Stimulated activated CD4-positive, alpha-beta T cell treated with anti-CD3 and anti-CD28 coated beads, TNF-alpha, amount 100 ng/mL, for 48 hours (primary cell): ENCODE results near the gene PDZK1.
"Not testable (repeated sequence)": the region's sequence is repeated elsewhere in the genome, so short reads cannot be mapped to it uniquely, and the experiment has no call there.

ENCODE experiments used
- DNase-seq, 3 donors: peaks; one replicate each; pipeline ENCODE4 v3.0.0-alpha.2; 2020; ENCODE audit warnings: low read depth in 3 of 3

PDZK1 gene

DNA sequence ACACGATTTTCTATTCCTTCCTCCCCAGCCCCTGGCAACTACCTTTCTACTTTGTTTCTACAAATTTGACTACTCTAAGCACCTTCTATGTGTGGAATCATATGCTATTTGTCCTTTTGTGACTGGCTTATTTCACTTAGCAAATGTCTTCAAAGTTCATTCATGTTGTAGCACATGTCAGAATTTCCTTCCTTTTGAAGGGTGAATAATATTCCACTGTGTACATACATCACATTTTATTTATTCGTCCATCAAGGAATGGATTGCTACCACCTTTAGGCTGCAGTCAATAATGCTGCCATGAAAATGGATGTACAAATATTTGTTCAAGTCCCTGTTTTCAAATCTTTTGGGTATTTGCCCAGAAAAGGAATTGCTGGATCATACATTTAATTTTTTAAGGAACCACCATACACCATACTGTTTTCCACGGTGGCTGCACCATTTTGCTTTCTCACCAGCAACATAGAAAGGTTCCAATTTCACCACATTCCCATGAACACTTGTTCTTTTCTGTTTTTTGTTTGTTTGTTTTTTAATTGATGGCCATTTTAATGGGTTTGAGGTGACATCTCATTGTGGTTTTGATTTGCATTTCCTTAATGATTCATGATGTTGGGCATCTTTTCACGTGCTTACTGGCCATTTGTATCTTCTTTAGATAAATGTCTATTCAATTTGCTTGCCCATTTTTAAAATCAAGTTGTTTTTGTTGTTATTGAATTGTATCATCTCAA lies 3.3 kb upstream of the PDZK1 start:
- DNase-seq: no peak

DNA sequence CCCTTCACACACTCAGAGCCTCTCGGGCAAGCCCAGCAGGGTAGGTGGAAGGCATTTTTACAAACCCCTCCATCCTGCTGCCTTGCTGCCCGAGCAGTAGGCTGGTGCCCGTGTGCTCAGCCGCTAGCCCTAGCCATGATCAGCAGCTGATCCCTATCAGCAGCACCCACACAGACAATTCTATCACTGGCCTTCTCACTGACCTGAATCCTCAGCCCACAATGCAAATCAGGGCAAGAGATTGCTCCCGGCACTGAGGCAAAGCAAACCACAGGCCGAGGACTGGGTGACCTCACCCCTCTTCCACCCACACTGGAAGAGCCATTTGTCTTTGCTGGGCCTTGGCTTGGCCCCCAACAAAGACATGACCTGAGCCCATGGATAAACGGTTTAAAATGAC lies 895 bp upstream of the PDZK1 start:
- no peak for DNase-seq

- DNase-seq: no peak
Measured at GRCh38 chr1:145706086-145706664, 993 bp downstream of the PDZK1 start.

DNA sequence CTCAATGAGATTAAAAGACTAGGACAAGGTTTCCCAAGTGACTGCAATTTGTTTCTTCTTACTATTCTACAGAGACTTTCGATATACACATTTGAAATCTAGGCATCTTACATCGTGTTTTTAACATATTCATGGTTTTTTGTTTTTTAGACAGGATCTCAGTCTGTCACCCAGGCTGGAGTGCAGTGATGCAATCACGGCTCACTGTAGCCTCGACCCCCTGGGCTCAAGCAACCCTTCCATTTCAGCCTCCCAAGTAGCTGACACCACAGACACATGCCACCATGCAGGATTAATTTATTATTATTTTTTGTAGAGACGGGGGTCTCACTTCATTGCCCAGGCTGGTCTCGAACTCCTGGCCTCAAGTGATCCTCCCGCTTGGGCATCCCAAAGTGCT lies 1.5 kb downstream of the PDZK1 start:
- DNase-seq: no peak

- no peak for DNase-seq
Measured at GRCh38 chr1:145702826-145703225, 4.3 kb downstream of the PDZK1 start.

- DNase-seq: no peak
Measured at GRCh38 chr1:145702052-145702451, 5.1 kb downstream of the PDZK1 start.

DNA sequence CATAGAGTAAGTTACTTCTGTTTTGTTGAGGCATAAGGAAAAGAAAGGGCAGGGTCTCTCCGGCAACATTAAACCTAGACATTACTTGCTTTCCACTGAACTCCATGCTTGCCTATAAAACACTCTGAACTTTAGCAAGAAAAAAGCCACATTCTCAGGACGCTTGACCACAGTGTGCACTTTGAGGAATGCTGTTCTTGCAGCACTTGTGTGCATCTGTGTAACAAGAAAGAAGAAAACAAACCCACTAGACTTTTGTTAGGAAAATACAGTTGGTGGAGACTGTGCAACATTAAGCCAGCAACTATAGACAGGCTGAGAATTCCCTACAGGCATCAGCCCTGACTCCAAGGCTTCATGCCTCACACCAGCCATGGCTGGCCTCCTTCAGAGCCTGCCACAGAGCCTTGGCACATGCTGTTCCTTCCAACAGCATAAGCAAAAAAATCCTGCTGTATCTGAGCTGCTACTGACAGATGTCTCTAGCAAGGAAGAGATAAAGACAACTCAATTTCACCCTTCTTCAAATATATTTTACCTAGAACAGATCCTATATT lies 5.8 kb downstream of the PDZK1 start:
- DNase-seq: no peak

- DNase-seq: no peak
Measured at GRCh38 chr1:145696630-145696960, 10.6 kb downstream of the PDZK1 start.

- DNase-seq: no peak
Measured at GRCh38 chr1:145695821-145696629, 11.1 kb downstream of the PDZK1 start.

- DNase-seq: no peak
Measured at GRCh38 chr1:145692785-145693443, 14.3 kb downstream of the PDZK1 start.

DNA sequence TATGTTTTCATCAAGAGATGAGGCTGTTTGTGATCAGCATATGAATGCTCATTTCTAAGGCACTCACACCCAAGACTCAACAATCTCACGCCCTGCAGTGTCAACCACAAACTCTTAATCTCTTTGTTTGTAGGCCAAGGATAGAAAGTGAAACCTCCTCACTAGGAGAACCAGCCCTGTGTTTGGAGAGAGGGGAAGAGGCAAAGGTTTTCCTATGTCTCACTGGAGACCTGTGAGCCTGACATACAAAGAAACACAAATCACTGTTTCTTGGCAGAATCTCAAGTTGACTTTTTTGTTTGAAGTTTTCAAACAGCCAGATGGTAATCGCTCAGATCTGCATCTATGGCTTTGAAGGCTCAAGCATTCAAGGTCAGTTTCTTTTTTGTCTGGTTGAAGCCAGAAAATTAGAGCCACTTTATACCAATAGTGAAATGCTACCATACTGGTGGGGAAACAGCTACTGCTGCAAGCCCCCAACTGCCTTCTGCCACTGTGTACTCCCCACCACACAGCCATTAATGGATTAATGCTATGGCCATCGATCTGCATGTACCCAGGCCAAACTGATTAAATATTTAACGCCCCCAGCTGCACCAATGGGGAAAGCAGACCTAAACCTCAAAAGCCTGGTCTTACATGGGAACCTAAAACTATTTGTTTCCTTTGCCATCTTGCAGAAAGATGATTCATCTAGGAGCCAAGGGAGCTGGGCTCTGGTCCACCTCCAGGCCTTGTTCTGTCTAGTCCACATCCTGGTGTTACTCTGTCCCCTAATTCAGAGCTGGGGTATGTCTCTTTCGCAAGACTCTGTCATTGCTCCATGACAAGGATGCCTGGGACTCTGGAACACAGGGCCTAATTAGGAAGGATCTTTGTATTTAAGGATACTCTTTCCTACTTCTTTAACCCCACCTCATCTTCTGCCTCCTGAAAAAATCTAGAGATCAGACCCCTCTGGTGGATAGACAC lies 16.3 kb downstream of the PDZK1 start:
- peak in 1 of 3 donors; percentile 3 for DNase-seq

- no peak for DNase-seq
Measured at GRCh38 chr1:145689922-145690321, 17.2 kb downstream of the PDZK1 start.

- no peak for DNase-seq
Measured at GRCh38 chr1:145688924-145689323, 18.2 kb downstream of the PDZK1 start.

GRCh38 chr1:145688328-145688727 lies 18.8 kb downstream of the PDZK1 start:
- DNase-seq: no peak

- DNase-seq: not testable (repeated sequence)
Measured at GRCh38 chr1:145686078-145686477, 21.1 kb downstream of the PDZK1 start.

DNA sequence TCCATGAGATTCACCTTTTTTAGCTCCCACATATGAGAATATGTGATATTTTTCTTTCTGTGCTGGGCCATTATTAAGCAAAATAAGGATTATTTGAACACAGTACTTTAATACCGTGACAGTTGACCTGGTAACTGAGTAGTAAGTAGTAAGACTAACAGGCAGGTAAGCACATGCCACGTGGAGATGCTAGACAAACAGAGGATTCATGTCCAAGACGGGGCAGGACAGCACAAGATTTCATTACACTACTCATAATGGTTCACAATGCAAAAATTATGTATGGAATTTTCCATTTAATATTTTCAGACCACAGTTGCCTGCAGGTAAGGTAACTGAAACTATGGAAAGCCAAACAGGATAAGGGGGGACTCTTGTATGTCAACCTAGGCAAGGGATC lies 22.3 kb downstream of the PDZK1 start:
- not testable (repeated sequence) for DNase-seq

DNA sequence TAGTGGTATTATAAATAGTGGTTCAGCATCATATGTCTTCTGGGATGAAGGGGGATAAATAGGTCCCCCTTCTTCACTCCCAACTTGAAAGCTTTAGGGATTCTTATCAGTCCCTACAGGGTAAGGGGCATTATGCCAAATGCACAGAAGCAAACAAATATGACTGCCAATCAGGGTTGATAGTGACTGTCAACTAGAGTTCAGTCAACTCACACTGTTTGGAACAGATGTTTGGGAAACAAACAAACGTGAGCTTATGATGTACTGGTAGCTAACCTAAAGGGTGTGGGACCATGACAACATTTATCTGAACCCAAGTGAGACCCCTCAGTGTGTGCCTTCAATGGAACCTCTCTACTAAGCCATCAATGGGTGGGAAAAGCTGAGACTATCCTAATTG lies 34.0 kb downstream of the PDZK1 start:
- not testable (repeated sequence) for DNase-seq

- not testable (repeated sequence) for DNase-seq
Measured at GRCh38 chr1:145670995-145671745, 36.0 kb downstream of the PDZK1 start.

GRCh38 chr1:145665015-145665414 lies 42.2 kb downstream of the PDZK1 start:
- DNase-seq: not testable (repeated sequence)

GRCh38 chr1:145662502-145662901 lies 44.7 kb downstream of the PDZK1 start:
- not testable (repeated sequence) for DNase-seq
